Neural cell (in vitro differentiated cells): ENCODE results near the gene PALD1. TPM values are rescaled to one million over a fixed set of nuclear protein-coding genes. Genes with fewer than 3 reads are reported as not detected.

Source experiments
- H2AFZ ChIP-seq: fragments of 200-600, 300-800 bp; sonication (generic), shearing (Covaris generic); 2 replicates; pipeline ENCODE4 v1.6.0; 2014; ENCODE audit warnings: low read depth, mild to moderate bottlenecking, antibody characterized with exemption, low read length, moderate library complexity
- H3F3A ChIP-seq: fragments of 200-600 bp; shearing (Covaris generic); 2 replicates; pipeline ENCODE4 v1.6.1; 2016; ENCODE audit warnings: mild to moderate bottlenecking, moderate library complexity, mixed read lengths, antibody characterized with exemption, low read length; ENCODE audit not compliant: insufficient read depth, poor library complexity, severe bottlenecking
- H3K27ac ChIP-seq: fragments of 200-600, 300-800 bp; sonication (generic), shearing (Covaris generic); 2 replicates; pipeline ENCODE4 v1.5.1; 2014; ENCODE audit warnings: mild to moderate bottlenecking, low read length, moderate library complexity
- H3K27me3 ChIP-seq: fragments of 300-800, 200-600 bp; sonication (generic), shearing (Covaris generic); 2 replicates; pipeline ENCODE4 v1.6.0; 2014; ENCODE audit warnings: mild to moderate bottlenecking, low read depth, low read length, moderate library complexity; ENCODE audit not compliant: insufficient read depth
- H3K36me3 ChIP-seq: fragments of 300-800, 200-600 bp; sonication (generic), shearing (Covaris generic); 2 replicates; pipeline ENCODE4 v1.5.1; 2014; ENCODE audit warnings: mild to moderate bottlenecking, antibody characterized with exemption, low read length, moderate library complexity; ENCODE audit not compliant: insufficient read depth
- H3K4me2 ChIP-seq: fragments of 300-800, 200-600 bp; sonication (generic), shearing (Covaris generic); 2 replicates; pipeline ENCODE4 v1.6.0; 2014; ENCODE audit warnings: mild to moderate bottlenecking, low read length
- H3K4me3 ChIP-seq: fragments of 300-800, 200-600 bp; sonication (generic), shearing (Covaris generic); 2 replicates; pipeline ENCODE4 v1.5.1; 2014; ENCODE audit warnings: mild to moderate bottlenecking, low read length, moderate library complexity
- H3K79me2 ChIP-seq: fragments of 200-600 bp; shearing (Covaris generic); replicated peaks from 2 replicates; pipeline ENCODE4 v1.6.0; 2014; ENCODE audit warnings: mild to moderate bottlenecking, low read length, moderate library complexity; ENCODE audit not compliant: insufficient read depth
- H3K9ac ChIP-seq: fragments of 300-800, 200-600 bp; sonication (generic), shearing (Covaris generic); 2 replicates; pipeline ENCODE4 v1.6.1; 2016; ENCODE audit warnings: mild to moderate bottlenecking, low read length, mixed read lengths
- H3K9me2 ChIP-seq: fragments of 200-600 bp; shearing (Covaris generic); 2 replicates; pipeline ENCODE4 v1.6.1; 2016; ENCODE audit warnings: mild to moderate bottlenecking, low read length, mixed read lengths; ENCODE audit not compliant: insufficient read depth
- H3K9me3 ChIP-seq: fragments of 200-600, 300-800 bp; sonication (generic), shearing (Covaris generic); 2 replicates; pipeline ENCODE4 v1.6.1; 2016; ENCODE audit warnings: mild to moderate bottlenecking, mixed run types, low read length, moderate library complexity, mixed read lengths
- H4K20me1 ChIP-seq: fragments of 200-600 bp; shearing (Covaris generic); 2 replicates; pipeline ENCODE4 v1.6.1; 2016; ENCODE audit warnings: mild to moderate bottlenecking, mixed run types; ENCODE audit not compliant: insufficient read depth
- CTCF ChIP-seq: fragments of 450-650 bp; IDR thresholded peaks from 2 replicates; pipeline ENCODE4 v1.5.1; 2014; ENCODE audit warnings: antibody characterized with exemption, mild to moderate bottlenecking, moderate library complexity; ENCODE audit not compliant: poor library complexity, severe bottlenecking
- EP300 ChIP-seq: fragments of 450-650 bp; conservative IDR thresholded peaks from 2 replicates; pipeline ENCODE4 v1.6.1; 2014; ENCODE audit warnings: antibody characterized with exemption, mild to moderate bottlenecking, moderate library complexity; ENCODE audit not compliant: poor library complexity, severe bottlenecking
- EZH2 ChIP-seq: fragments of 200-600, 300-800 bp; shearing (Covaris generic), sonication (generic); IDR thresholded peaks from 2 replicates; pipeline ENCODE4 v1.6.1; 2014; ENCODE audit warnings: antibody characterized with exemption, low read length, borderline replicate concordance, mild to moderate bottlenecking; ENCODE audit not compliant: insufficient read depth, poor library complexity, severe bottlenecking
- MXI1 ChIP-seq: fragments of 450-650 bp; conservative IDR thresholded peaks from 2 replicates; pipeline ENCODE4 v1.6.1; 2014; ENCODE audit warnings: antibody characterized with exemption, mild to moderate bottlenecking; ENCODE audit not compliant: poor library complexity, severe bottlenecking
- POLR2AphosphoS5 ChIP-seq: IDR thresholded peaks from 2 replicates; pipeline ENCODE4 v1.6.1; 2012
- RAD21 ChIP-seq: fragments of 450-650 bp; conservative IDR thresholded peaks from 2 replicates; pipeline ENCODE4 v1.6.1; 2014; ENCODE audit warnings: antibody characterized with exemption, mild to moderate bottlenecking, moderate library complexity
- SMC3 ChIP-seq: fragments of 450-650 bp; conservative IDR thresholded peaks from 2 replicates; pipeline ENCODE4 v1.6.1; 2014; ENCODE audit warnings: antibody characterized with exemption, mild to moderate bottlenecking, moderate library complexity; ENCODE audit not compliant: poor library complexity
- TAF1 ChIP-seq: IDR thresholded peaks from 2 replicates; pipeline ENCODE4 v1.6.1; 2012; ENCODE audit warnings: low read depth
- polyA plus RNA-seq: library from polyadenylated mRNA; depleted of rRNA; stranded (reverse); fragments of >200 nt; gene quantifications from 2 replicates; pipeline ENCODE4 v1.2.3, GENCODE V29; 2014
- TF ChIP-seq, protein P1 (sequence below): IDR thresholded peaks from 2 replicates; pipeline ENCODE4 v1.6.1; 2012; ENCODE audit warnings: borderline replicate concordance

Gene PALD1
- polyA plus RNA-seq, 1 donor from 2014 or later: 1.1 TPM

- no peak overlapping the region for H3K27ac ChIP-seq
- no peaks in the 10 kb centered on the region for H3K9me2 ChIP-seq
- H3K79me2 ChIP-seq: no peaks in the 10 kb centered on the region
- H2AFZ ChIP-seq: no peak overlapping the region
- no peaks in the 10 kb centered on the region for H3K36me3 ChIP-seq
- no peaks in the 10 kb centered on the region for H4K20me1 ChIP-seq
- no peak overlapping the region for H3K4me2 ChIP-seq
- H3F3A ChIP-seq: no peaks in the 10 kb centered on the region
- H3K9me3 ChIP-seq: no peaks in the 10 kb centered on the region
- H3K9ac ChIP-seq: no peak overlapping the region
- peaks cover 50% of the 10 kb centered on the region for H3K27me3 ChIP-seq
- no peak overlapping the region for H3K4me3 ChIP-seq
- no peak for TF ChIP-seq CTCF
- TF ChIP-seq MXI1: no peak
- TF ChIP-seq SMC3: no peak
- no peak for TF ChIP-seq EP300
- no peak for TF ChIP-seq EZH2
- no peak for TF ChIP-seq TAF1
- TF ChIP-seq, protein P1, sequence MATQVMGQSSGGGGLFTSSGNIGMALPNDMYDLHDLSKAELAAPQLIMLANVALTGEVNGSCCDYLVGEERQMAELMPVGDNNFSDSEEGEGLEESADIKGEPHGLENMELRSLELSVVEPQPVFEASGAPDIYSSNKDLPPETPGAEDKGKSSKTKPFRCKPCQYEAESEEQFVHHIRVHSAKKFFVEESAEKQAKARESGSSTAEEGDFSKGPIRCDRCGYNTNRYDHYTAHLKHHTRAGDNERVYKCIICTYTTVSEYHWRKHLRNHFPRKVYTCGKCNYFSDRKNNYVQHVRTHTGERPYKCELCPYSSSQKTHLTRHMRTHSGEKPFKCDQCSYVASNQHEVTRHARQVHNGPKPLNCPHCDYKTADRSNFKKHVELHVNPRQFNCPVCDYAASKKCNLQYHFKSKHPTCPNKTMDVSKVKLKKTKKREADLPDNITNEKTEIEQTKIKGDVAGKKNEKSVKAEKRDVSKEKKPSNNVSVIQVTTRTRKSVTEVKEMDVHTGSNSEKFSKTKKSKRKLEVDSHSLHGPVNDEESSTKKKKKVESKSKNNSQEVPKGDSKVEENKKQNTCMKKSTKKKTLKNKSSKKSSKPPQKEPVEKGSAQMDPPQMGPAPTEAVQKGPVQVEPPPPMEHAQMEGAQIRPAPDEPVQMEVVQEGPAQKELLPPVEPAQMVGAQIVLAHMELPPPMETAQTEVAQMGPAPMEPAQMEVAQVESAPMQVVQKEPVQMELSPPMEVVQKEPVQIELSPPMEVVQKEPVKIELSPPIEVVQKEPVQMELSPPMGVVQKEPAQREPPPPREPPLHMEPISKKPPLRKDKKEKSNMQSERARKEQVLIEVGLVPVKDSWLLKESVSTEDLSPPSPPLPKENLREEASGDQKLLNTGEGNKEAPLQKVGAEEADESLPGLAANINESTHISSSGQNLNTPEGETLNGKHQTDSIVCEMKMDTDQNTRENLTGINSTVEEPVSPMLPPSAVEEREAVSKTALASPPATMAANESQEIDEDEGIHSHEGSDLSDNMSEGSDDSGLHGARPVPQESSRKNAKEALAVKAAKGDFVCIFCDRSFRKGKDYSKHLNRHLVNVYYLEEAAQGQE: no peak
- no peak for TF ChIP-seq POLR2AphosphoS5
- TF ChIP-seq RAD21: no peak
Observed at GRCh38 chr10:70459061-70459773, 19.4 kb upstream of the PALD1 start.

- Histone ChIP-seq H4K20me1 (no peaks in the 10 kb centered on the region), H3K4me3 (no peak overlapping the region), H2AFZ (no peak overlapping the region), H3K36me3 (no peaks in the 10 kb centered on the region), H3K27ac (no peak overlapping the region), H3K9ac (no peak overlapping the region), H3K9me3 (no peaks in the 10 kb centered on the region), H3K27me3 (peaks cover 49% of the 10 kb centered on the region), H3K9me2 (no peaks in the 10 kb centered on the region), H3F3A (no peaks in the 10 kb centered on the region), H3K4me2 (no peak overlapping the region), H3K79me2 (no peaks in the 10 kb centered on the region)
- TF ChIP-seq EZH2: no peak
- no peak for TF ChIP-seq POLR2AphosphoS5
- no peak for TF ChIP-seq TAF1
- no peak for TF ChIP-seq EP300
- TF ChIP-seq, protein P1: no peak
- no peak for TF ChIP-seq CTCF
- no peak for TF ChIP-seq RAD21
- TF ChIP-seq MXI1: no peak
- TF ChIP-seq SMC3: no peak
Observed at GRCh38 chr10:70459774-70460490, 18.6 kb upstream of the PALD1 start.
